Activated T-helper 1 cell treated with anti-CD3 and anti-CD28 coated beads, Interleukin-2, amount 50 U/mL, for 16 hours (primary cell): Measurements from ENCODE around the gene COL6A1.
A peak's percentile ranks its signal among the peaks of the same experiment; 100 is the strongest.

ENCODE experiments used
- DNase-seq, 2 donors: peaks; one replicate each; pipeline ENCODE4 v3.0.0-alpha.2; 2020; ENCODE audit warnings: low read depth in 1 of 2, low spot score in 1 of 2

COL6A1 gene

GRCh38 chr21:45981151-45982091 is at the start of gene COL6A1:
Gene COL6A1 (plus strand): TSS chr21:45981770. CDS start chr21:45981851, 81 bp downstream.
- peak in 1 of 2 donors; percentile 39 for DNase-seq

GRCh38 chr21:45932922-45933502 is 48.6 kb upstream of the COL6A1 start:
- DNase-seq: no peak

- no peak for DNase-seq
These were observed 47.5 kb upstream of the COL6A1 start for GRCh38 chr21:45934085-45934484.

- no peak for DNase-seq
These were observed 47.0 kb upstream of the COL6A1 start for GRCh38 chr21:45934554-45934953.

GRCh38 chr21:45935628-45936027 is 45.9 kb upstream of the COL6A1 start:
- no peak for DNase-seq

- no peak for DNase-seq
These were observed 43.7 kb upstream of the COL6A1 start for GRCh38 chr21:45937721-45938452.

- no peak for DNase-seq
These were observed 43.2 kb upstream of the COL6A1 start for GRCh38 chr21:45938453-45938755.

- no peak for DNase-seq
These were observed 42.6 kb upstream of the COL6A1 start for GRCh38 chr21:45938811-45939520.

- DNase-seq: no peak
These were observed 42.0 kb upstream of the COL6A1 start for GRCh38 chr21:45939521-45940045.

GRCh38 chr21:45940091-45940490 is 41.5 kb upstream of the COL6A1 start:
- DNase-seq: no peak

GRCh38 chr21:45940621-45941337 is 40.8 kb upstream of the COL6A1 start:
- DNase-seq: no peak

GRCh38 chr21:45941338-45941710 is 40.2 kb upstream of the COL6A1 start:
- DNase-seq: no peak

- no peak for DNase-seq
These were observed 39.6 kb upstream of the COL6A1 start for GRCh38 chr21:45941717-45942546.

- no peak for DNase-seq
These were observed 38.6 kb upstream of the COL6A1 start for GRCh38 chr21:45942755-45943629.

- DNase-seq: no peak
These were observed 37.7 kb upstream of the COL6A1 start for GRCh38 chr21:45943630-45944540.

GRCh38 chr21:45944601-45945000 is 37.0 kb upstream of the COL6A1 start:
- no peak for DNase-seq

- DNase-seq: no peak
These were observed 36.3 kb upstream of the COL6A1 start for GRCh38 chr21:45945066-45945867.
